Activated naive CD4-positive, alpha-beta T cell treated with anti-CD3 and anti-CD28 coated beads, Interleukin-2, amount 10 ng/mL, durations not matched to agents 7 days and 5 days (primary cell): ENCODE measurements around the gene EREG.

ENCODE experiments used
- CTCF ChIA-PET: fragments of 350-600 bp; sonication (Branson Sonifier 250); formaldehyde crosslinking; loops from one replicate; lab custom pipeline; 2021; ENCODE audit warnings: antibody characterized with exemption; lab: Charles Lee
- DNase-seq: peaks from one replicate; pipeline ENCODE4 v3.0.0-alpha.2; 2020
- H3K27ac Mint-ChIP-seq: one replicate; pipeline ENCODE4 v1.8.0; 2021; ENCODE audit warnings: mild to moderate bottlenecking, moderate library complexity, mixed read lengths
- H3K27me3 Mint-ChIP-seq: one replicate; pipeline ENCODE4 v1.8.0; 2021; ENCODE audit warnings: mild to moderate bottlenecking, mixed read lengths
- H3K36me3 Mint-ChIP-seq: one replicate; pipeline ENCODE4 v1.8.0; 2021; ENCODE audit warnings: mixed read lengths
- H3K4me1 Mint-ChIP-seq: one replicate; pipeline ENCODE4 v1.8.0; 2021; ENCODE audit warnings: mixed read lengths
- H3K4me3 Mint-ChIP-seq: one replicate; pipeline ENCODE4 v1.8.0; 2021; ENCODE audit warnings: mild to moderate bottlenecking, moderate library complexity, mixed read lengths
- H3K9me3 Mint-ChIP-seq: one replicate; pipeline ENCODE4 v1.8.0; 2021; ENCODE audit warnings: mixed read lengths

EREG gene

GRCh38 chr4:74433541-74434172 is 68.7 kb downstream of the EREG start:
- no peaks in the 10 kb centered on the region for H3K36me3 Mint-ChIP-seq
- CTCF ChIA-PET, result no interaction called here
- H3K27me3 Mint-ChIP-seq, result peaks cover 4% of the 10 kb centered on the region
- no peak overlapping the region for H3K27ac Mint-ChIP-seq
- H3K9me3 Mint-ChIP-seq, result no peaks in the 10 kb centered on the region
- no peak overlapping the region for H3K4me3 Mint-ChIP-seq
- no peaks in the 10 kb centered on the region for H3K4me1 Mint-ChIP-seq
- DNase-seq, result no peak

GRCh38 chr4:74435296-74435695 is 70.4 kb downstream of the EREG start:
- H3K36me3 Mint-ChIP-seq, result no peaks in the 10 kb centered on the region
- CTCF ChIA-PET, result no interaction called here
- H3K27ac Mint-ChIP-seq, result no peak overlapping the region
- no peaks in the 10 kb centered on the region for H3K9me3 Mint-ChIP-seq
- no peak overlapping the region for H3K4me3 Mint-ChIP-seq
- DNase-seq, result no peak
- H3K4me1 Mint-ChIP-seq, result no peaks in the 10 kb centered on the region
- peaks cover 4% of the 10 kb centered on the region for H3K27me3 Mint-ChIP-seq

- Mint-ChIP-seq H3K9me3 (no peaks in the 10 kb centered on the region), H3K36me3 (no peaks in the 10 kb centered on the region), H3K4me1 (no peaks in the 10 kb centered on the region), H3K4me3 (no peak overlapping the region), H3K27me3 (peaks cover 4% of the 10 kb centered on the region), H3K27ac (no peak overlapping the region)
- CTCF ChIA-PET, result no interaction called here
- DNase-seq, result no peak
Measured at GRCh38 chr4:74437866-74438265, 72.9 kb downstream of the EREG start.
